Breast epithelium (tissue), 3 donors: ENCODE results near the gene SPATA22.

Experiments used
- POLR2A ChIP-seq: fragments of 450-650 bp; IDR thresholded peaks from one replicate; pipeline ENCODE4 v1.6.1; 2016; ENCODE audit warnings: antibody characterized with exemption, mild to moderate bottlenecking, moderate library complexity
- TF ChIP-seq, protein P1 (sequence below), 3 donors: fragments of 450-650 bp; IDR thresholded peaks; one replicate each; pipeline ENCODE4 v1.5.1; 2016 to 2017; ENCODE audit warnings: antibody characterized with exemption in 3 of 3, mild to moderate bottlenecking in 3 of 3, moderate library complexity in 3 of 3

DNA sequence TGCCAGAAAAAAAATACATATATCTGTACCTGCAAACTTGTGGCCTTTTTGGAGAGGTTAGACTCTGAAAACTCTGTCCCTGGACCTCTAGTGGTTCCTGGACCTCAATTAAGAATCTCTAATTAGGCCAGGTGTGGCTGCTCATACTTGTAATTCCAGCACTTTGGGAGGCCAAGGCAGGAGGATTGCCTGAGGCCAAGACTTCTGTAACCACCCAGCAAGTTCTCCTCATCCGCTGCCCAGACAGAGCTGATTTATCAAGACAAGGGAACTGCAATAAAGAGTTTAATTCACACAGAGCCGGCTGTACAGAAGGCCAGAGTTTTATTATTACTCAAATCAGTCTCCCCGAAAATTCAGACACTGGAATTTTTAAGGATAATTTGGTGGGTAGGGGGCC, 8.4 kb upstream of the SPATA22 start:
- TF ChIP-seq, protein P1, sequence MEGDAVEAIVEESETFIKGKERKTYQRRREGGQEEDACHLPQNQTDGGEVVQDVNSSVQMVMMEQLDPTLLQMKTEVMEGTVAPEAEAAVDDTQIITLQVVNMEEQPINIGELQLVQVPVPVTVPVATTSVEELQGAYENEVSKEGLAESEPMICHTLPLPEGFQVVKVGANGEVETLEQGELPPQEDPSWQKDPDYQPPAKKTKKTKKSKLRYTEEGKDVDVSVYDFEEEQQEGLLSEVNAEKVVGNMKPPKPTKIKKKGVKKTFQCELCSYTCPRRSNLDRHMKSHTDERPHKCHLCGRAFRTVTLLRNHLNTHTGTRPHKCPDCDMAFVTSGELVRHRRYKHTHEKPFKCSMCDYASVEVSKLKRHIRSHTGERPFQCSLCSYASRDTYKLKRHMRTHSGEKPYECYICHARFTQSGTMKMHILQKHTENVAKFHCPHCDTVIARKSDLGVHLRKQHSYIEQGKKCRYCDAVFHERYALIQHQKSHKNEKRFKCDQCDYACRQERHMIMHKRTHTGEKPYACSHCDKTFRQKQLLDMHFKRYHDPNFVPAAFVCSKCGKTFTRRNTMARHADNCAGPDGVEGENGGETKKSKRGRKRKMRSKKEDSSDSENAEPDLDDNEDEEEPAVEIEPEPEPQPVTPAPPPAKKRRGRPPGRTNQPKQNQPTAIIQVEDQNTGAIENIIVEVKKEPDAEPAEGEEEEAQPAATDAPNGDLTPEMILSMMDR (IDR thresholded peaks at IDR 0.05) = no peak
- no peak for TF ChIP-seq POLR2A
